ENCODE data around the gene ZNF837. TPM values are rescaled to one million over a fixed set of nuclear protein-coding genes. Genes with fewer than 3 reads are reported as not detected.
"Not testable (repeated sequence)": the region's sequence is repeated elsewhere in the genome, so short reads cannot be mapped to it uniquely, and the experiment has no call there.

The ZNF837 gene
- polyA plus RNA-seq, 12 donors = 0.65 to 8.8 (median 1.2) TPM; not detected in 1

- DNase-seq = no peak
These were observed 16.1 kb upstream of the ZNF837 start for GRCh38 chr19:58396691-58397532.

GRCh38 chr19:58395979-58396627 is 15.3 kb upstream of the ZNF837 start:
- no peak for DNase-seq

- no peak for DNase-seq
These were observed 14.6 kb upstream of the ZNF837 start, which contains the start of gene RNF225 for GRCh38 chr19:58395220-58395978. Gene RNF225 (plus strand): TSS chr19:58395656. CDS start chr19:58396090, 434 bp downstream.

- no peak for DNase-seq
These were observed 14.0 kb upstream of the ZNF837 start for GRCh38 chr19:58394821-58395219.

GRCh38 chr19:58393725-58394033 is 12.8 kb upstream of the ZNF837 start:
- DNase-seq = no peak

GRCh38 chr19:58392945-58393724 is 12.3 kb upstream of the ZNF837 start:
- DNase-seq = no peak

- no peak for DNase-seq
These were observed 7.3 kb upstream of the ZNF837 start for GRCh38 chr19:58388175-58388526.

GRCh38 chr19:58387338-58388174 is 6.7 kb upstream of the ZNF837 start:
- no peak for DNase-seq

GRCh38 chr19:58386576-58387337 is 5.9 kb upstream of the ZNF837 start, which contains the start of gene RPS5:
Gene RPS5 (plus strand): TSS chr19:58387269. CDS start chr19:58388138, 869 bp downstream.
- peak; percentile 99 for DNase-seq

GRCh38 chr19:58385891-58386575 is 5.2 kb upstream of the ZNF837 start:
- no peak for DNase-seq

- no peak for DNase-seq
These were observed 4.6 kb upstream of the ZNF837 start for GRCh38 chr19:58385313-58385890.

GRCh38 chr19:58382997-58383603 is 2.3 kb upstream of the ZNF837 start:
- no peak for DNase-seq

- no peak for DNase-seq
These were observed 806 bp upstream of the ZNF837 start for GRCh38 chr19:58381460-58382212.

GRCh38 chr19:58380037-58380661 is 681 bp downstream of the ZNF837 start:
- no peak for DNase-seq

GRCh38 chr19:58379246-58379645 is 1.6 kb downstream of the ZNF837 start:
- DNase-seq = no peak

- not testable (repeated sequence) for DNase-seq
These were observed 4.1 kb downstream of the ZNF837 start for GRCh38 chr19:58376724-58377123.

GRCh38 chr19:58374200-58374599 is 6.6 kb downstream of the ZNF837 start:
- DNase-seq = no peak
